ENCODE data around the gene FXYD1. TPM values are rescaled to one million over a fixed set of nuclear protein-coding genes. Genes with fewer than 3 reads are reported as not detected.

Gene FXYD1
- 1 to 10 TPM; 1.6 to 9.1 TPM for total RNA-seq

- Histone ChIP-seq H3K27me3 (no peaks in the 10 kb centered on the region), H3K4me1 (peaks cover 46% of the 10 kb centered on the region), H3K4me3 (no peak within 1 kb of the TSS), H3K27ac (peak within 1 kb of the TSS; percentile 24 to 60 (median 44)), H3K36me3 (replicated peaks in 1 of 2; ENCODE audit: insufficient read depth in 1 of 2, low read depth in 2 of 2) (no peaks in the 10 kb centered on the region), H3K9me3 (no peaks in the 10 kb centered on the region)
- DNase-seq (peak in 1 of 4 donors; percentile 19), ATAC-seq (no peak)
- TF ChIP-seq POLR2A (IDR thresholded peaks at IDR 0.05): no peak
- TF ChIP-seq, protein P1, sequence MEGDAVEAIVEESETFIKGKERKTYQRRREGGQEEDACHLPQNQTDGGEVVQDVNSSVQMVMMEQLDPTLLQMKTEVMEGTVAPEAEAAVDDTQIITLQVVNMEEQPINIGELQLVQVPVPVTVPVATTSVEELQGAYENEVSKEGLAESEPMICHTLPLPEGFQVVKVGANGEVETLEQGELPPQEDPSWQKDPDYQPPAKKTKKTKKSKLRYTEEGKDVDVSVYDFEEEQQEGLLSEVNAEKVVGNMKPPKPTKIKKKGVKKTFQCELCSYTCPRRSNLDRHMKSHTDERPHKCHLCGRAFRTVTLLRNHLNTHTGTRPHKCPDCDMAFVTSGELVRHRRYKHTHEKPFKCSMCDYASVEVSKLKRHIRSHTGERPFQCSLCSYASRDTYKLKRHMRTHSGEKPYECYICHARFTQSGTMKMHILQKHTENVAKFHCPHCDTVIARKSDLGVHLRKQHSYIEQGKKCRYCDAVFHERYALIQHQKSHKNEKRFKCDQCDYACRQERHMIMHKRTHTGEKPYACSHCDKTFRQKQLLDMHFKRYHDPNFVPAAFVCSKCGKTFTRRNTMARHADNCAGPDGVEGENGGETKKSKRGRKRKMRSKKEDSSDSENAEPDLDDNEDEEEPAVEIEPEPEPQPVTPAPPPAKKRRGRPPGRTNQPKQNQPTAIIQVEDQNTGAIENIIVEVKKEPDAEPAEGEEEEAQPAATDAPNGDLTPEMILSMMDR (IDR thresholded peaks at IDR 0.05): no peak
- intact Hi-C loops (cut with DNase I): loop anchor here (10.0 kb wide), 1 partner anchor 94 kb away; the partner anchor contains the start of gene HPN
- WGBS, 2 donors: 78 to 92% methylated on average over 9 to 15 of the region's 18 CpGs
Measured at GRCh38 chr19:35138305-35138892, at the start of gene FXYD1. TSS of gene FXYD1 (plus strand) at chr19:35138824. CDS start at chr19:35140080, 1,256 bp downstream.

- H3K36me3 ChIP-seq (replicated peaks in 1 of 2; ENCODE audit: insufficient read depth in 1 of 2, low read depth in 2 of 2): no peaks in the 10 kb centered on the region
- intact Hi-C loops (cut with DNase I): no loop called here
- no peak for TF ChIP-seq POLR2A (IDR thresholded peaks at IDR 0.05)
- TF ChIP-seq, protein P1 (IDR thresholded peaks at IDR 0.05): no peak
- DNase-seq: no peak
- no peaks in the 10 kb centered on the region for H3K27me3 ChIP-seq
- 55 to 60% methylated on average over 8 of the region's 8 CpGs for WGBS, 2 donors
- ATAC-seq: no peak
- H3K27ac ChIP-seq: peak overlapping the region in 1 of 4 donors; percentile 75
- H3K4me3 ChIP-seq: no peak overlapping the region
- H3K4me1 ChIP-seq: peaks cover 24% of the 10 kb centered on the region
- H3K9me3 ChIP-seq: no peaks in the 10 kb centered on the region
Measured at GRCh38 chr19:35089554-35089953, 49.1 kb upstream of the FXYD1 start.

DNA sequence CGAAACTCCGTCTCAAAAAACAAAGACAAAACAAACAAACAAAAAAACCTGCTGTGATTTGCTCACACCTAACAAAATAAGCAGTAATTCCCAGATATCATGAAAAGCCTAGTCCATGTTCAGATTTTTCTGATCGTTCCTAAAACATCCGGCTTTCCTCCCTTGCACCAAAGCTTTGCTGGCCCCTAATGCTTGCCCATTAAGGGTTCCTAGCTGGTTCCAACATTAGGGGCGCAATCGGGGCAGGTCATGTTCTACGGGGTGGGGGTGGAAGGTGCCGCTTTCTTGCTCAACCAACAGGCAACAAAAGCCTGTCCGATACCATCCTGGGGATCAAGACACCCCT is 48.5 kb upstream of the FXYD1 start:
- no peaks in the 10 kb centered on the region for H3K36me3 ChIP-seq (replicated peaks in 1 of 2; ENCODE audit: insufficient read depth in 1 of 2, low read depth in 2 of 2)
- ATAC-seq (peak; percentile 9), DNase-seq (no peak)
- H3K27ac ChIP-seq: peak overlapping the region; percentile 8 to 75 (median 68)
- TF ChIP-seq, protein P1 (IDR thresholded peaks at IDR 0.05): no peak
- no peak overlapping the region for H3K4me3 ChIP-seq
- 14 to 16% methylated on average over 8 to 9 of the region's 9 CpGs for WGBS, 2 donors
- peaks cover 24% of the 10 kb centered on the region for H3K4me1 ChIP-seq
- intact Hi-C loops (cut with DNase I): no loop called here
- no peaks in the 10 kb centered on the region for H3K27me3 ChIP-seq
- no peaks in the 10 kb centered on the region for H3K9me3 ChIP-seq

DNA sequence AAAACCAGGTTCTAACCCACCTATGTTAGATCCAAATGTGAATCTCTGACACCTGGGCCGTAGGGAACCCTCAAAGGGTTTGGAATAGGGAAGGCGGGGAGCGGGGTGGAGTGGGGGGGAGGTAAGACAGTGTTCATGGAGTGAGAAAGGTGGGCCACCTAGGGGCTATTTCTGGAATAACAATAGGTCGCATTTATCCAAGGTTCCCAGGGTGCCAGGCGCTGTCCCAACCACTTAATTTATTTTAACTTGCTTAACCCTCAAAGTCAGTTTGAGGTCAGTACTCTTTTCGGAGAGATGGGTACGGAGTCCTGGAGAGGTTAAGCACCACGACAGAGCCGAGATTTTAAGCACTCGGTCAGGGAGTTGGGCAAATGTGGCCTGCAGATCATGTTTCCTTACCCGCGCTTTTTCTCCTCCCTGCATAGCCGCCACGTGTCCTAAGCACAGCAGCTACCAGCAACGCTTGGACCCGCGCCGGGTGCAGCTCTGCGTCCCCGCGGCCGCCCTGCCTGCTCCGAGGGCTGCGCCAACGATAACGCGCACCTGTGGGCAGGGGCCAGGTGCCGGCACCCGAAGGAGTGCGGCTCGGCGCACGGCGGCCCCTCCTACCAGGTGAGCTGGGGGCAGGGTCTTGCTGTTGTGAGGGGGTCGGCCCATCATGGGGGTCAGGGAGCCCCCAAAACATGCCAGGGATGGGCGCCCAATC is 48.0 kb upstream of the FXYD1 start:
- DNase-seq: peak; percentile 84 to 90 (median 86)
- ATAC-seq: peak; percentile 95
- WGBS, 2 donors: 3% methylated on average over 24 to 36 of the region's 36 CpGs
- Histone ChIP-seq H3K36me3 (replicated peaks in 1 of 2; ENCODE audit: insufficient read depth in 1 of 2, low read depth in 2 of 2) (no peaks in the 10 kb centered on the region), H3K27ac (peak overlapping the region; percentile 8 to 75 (median 68)), H3K27me3 (no peaks in the 10 kb centered on the region), H3K4me3 (peak overlapping the region in 1 of 2 donors; percentile 2), H3K4me1 (peaks cover 24% of the 10 kb centered on the region), H3K9me3 (no peaks in the 10 kb centered on the region)
- TF ChIP-seq, protein P1 (IDR thresholded peaks at IDR 0.05): peak; percentile 48 to 82 (median 71)
- peak in 2 of 3 donors; percentile 24 to 51 for TF ChIP-seq POLR2A (IDR thresholded peaks at IDR 0.05)
- intact Hi-C loops (cut with DNase I): no loop called here
